HepG2 (cell line): ENCODE measurements around the gene TMEM198. TPM values are rescaled to one million over a fixed set of nuclear protein-coding genes. Genes with fewer than 3 reads are reported as not detected.

Source experiments
- HHEX ChIP-seq: IDR thresholded peaks from 2 replicates; pipeline ENCODE4 v1.6.1; 2016; ENCODE audit warnings: control low read depth
- IKZF1 ChIP-seq: fragments of 450-650 bp; IDR thresholded peaks from 2 replicates; pipeline ENCODE4 v1.7.1; 2016
- JDP2 ChIP-seq: sonication (generic); formaldehyde crosslinking; IDR thresholded peaks from 2 replicates; pipeline ENCODE4 v1.8.1; 2022; ENCODE audit warnings: missing genetic modification reagents, borderline replicate concordance
- NRL ChIP-seq: sonication (generic); formaldehyde crosslinking; IDR thresholded peaks from 2 replicates; pipeline ENCODE4 v1.5.0; 2020; ENCODE audit warnings: missing genetic modification reagents, mild to moderate bottlenecking, moderate library complexity, borderline replicate concordance
- RARG ChIP-seq: sonication (generic); formaldehyde crosslinking; IDR thresholded peaks from 2 replicates; pipeline ENCODE4 v1.4.0; 2020; ENCODE audit warnings: low read depth, mild to moderate bottlenecking, missing genetic modification reagents
- SP1 ChIP-seq, 2 experiments: fragments of 450-650 bp in 1 of 2; sonication (generic) in 1 of 2; formaldehyde crosslinking in 1 of 2; IDR thresholded peaks; 2 replicates each; pipeline versions ENCODE4 v1.4.0 to v1.6.1; 2016 to 2020; ENCODE audit warnings: missing genetic modification reagents in 1 of 2
- TSC22D2 ChIP-seq: sonication (generic); formaldehyde crosslinking; IDR thresholded peaks from 2 replicates; pipeline ENCODE4 v1.5.1; 2020; ENCODE audit warnings: missing genetic modification reagents, mild to moderate bottlenecking, borderline replicate concordance
- ZFAT ChIP-seq: sonication (generic); formaldehyde crosslinking; conservative IDR thresholded peaks from 2 replicates; pipeline ENCODE4 v1.8.1; 2023; ENCODE audit warnings: missing genetic modification reagents, inconsistent platforms
- ZMYM3 ChIP-seq: sonication (generic); formaldehyde crosslinking; IDR thresholded peaks from 2 replicates; pipeline ENCODE4 v1.5.1; 2020; ENCODE audit warnings: mild to moderate bottlenecking, missing genetic modification reagents
- ZNF331 ChIP-seq: sonication (generic); formaldehyde crosslinking; IDR thresholded peaks from 2 replicates; pipeline ENCODE4 v1.4.0; 2020; ENCODE audit warnings: missing genetic modification reagents
- ZNF816 ChIP-seq: sonication (generic); formaldehyde crosslinking; IDR thresholded peaks from 2 replicates; pipeline ENCODE4 v1.8.0; 2022; ENCODE audit warnings: missing genetic modification reagents, mild to moderate bottlenecking, borderline replicate concordance
- polyA plus RNA-seq, 8 experiments: library from polyadenylated mRNA; depleted of rRNA in 3 of 8; stranded (reverse) in 7 of 8; unstranded in 1 of 8; fragments of >200 nt; fragmentation: Illumina TruSeq in 4 of 8; extraction: Trizol in 4 of 8; gene quantifications; 2 replicates each; pipeline versions ENCODE4 v1.2.1 to v1.2.3, GENCODE V29; 2011 to 2016; ENCODE audit warnings: low read depth in 4 of 8, missing spikeins in 1 of 8, mixed read lengths in 1 of 8; ENCODE audit not compliant: insufficient read depth in 1 of 8
- total RNA-seq, 5 experiments: library from RNA; depleted of rRNA; stranded (reverse); fragments of >200 nt; fragmentation: Illumina TruSeq; extraction: Trizol; gene quantifications; 2 replicates each; pipeline ENCODE4 v1.2.3, GENCODE V29; 2016; ENCODE audit warnings: low read depth in 1 of 5
- TF ChIP-seq, protein P1 (sequence below): sonication (generic); formaldehyde crosslinking; IDR thresholded peaks from 2 replicates; pipeline ENCODE4 v1.4.0; 2020; ENCODE audit warnings: missing genetic modification reagents
- TF ChIP-seq, protein P2 (sequence below): sonication (generic); formaldehyde crosslinking; conservative IDR thresholded peaks from 2 replicates; pipeline ENCODE4 v1.5.0; 2020; ENCODE audit warnings: missing genetic modification reagents
- TF ChIP-seq, protein P3 (sequence below): IDR thresholded peaks from 2 replicates; pipeline ENCODE4 v1.6.1; 2012; ENCODE audit warnings: inconsistent platforms
- TF ChIP-seq, protein P4 (sequence below): sonication (generic); formaldehyde crosslinking; IDR thresholded peaks from 2 replicates; pipeline ENCODE4 v1.4.0; 2020; ENCODE audit warnings: missing genetic modification reagents
- TF ChIP-seq, protein P5 (sequence below): sonication (generic); formaldehyde crosslinking; IDR thresholded peaks from 2 replicates; pipeline ENCODE4 v1.5.0; 2020; ENCODE audit warnings: mild to moderate bottlenecking, missing genetic modification reagents, moderate library complexity
- TF ChIP-seq, protein P6 (sequence below): sonication (generic); formaldehyde crosslinking; IDR thresholded peaks from 2 replicates; pipeline ENCODE4 v1.5.0; 2020; ENCODE audit warnings: mild to moderate bottlenecking, missing genetic modification reagents
- TF ChIP-seq, protein P7 (sequence below), 2 experiments: fragments of 450-650 bp in 1 of 2; sonication (generic) in 1 of 2; formaldehyde crosslinking; IDR thresholded peaks; 2 replicates each; pipeline versions ENCODE4 v1.5.0 to v1.8.0; 2020 to 2022; ENCODE audit warnings: mild to moderate bottlenecking in 1 of 2, missing genetic modification reagents in 1 of 2
- TF ChIP-seq, protein P8 (sequence below): sonication (generic); formaldehyde crosslinking; IDR thresholded peaks from 2 replicates; pipeline ENCODE4 v1.4.0; 2020; ENCODE audit warnings: mild to moderate bottlenecking, missing genetic modification reagents

TMEM198 gene
- total and polyA plus RNA-seq, 2 of the 13 experiments (the other 11 are each of a cell fraction or from before 2014, with no cell fraction given): 17.3 to 23.5 TPM

DNA sequence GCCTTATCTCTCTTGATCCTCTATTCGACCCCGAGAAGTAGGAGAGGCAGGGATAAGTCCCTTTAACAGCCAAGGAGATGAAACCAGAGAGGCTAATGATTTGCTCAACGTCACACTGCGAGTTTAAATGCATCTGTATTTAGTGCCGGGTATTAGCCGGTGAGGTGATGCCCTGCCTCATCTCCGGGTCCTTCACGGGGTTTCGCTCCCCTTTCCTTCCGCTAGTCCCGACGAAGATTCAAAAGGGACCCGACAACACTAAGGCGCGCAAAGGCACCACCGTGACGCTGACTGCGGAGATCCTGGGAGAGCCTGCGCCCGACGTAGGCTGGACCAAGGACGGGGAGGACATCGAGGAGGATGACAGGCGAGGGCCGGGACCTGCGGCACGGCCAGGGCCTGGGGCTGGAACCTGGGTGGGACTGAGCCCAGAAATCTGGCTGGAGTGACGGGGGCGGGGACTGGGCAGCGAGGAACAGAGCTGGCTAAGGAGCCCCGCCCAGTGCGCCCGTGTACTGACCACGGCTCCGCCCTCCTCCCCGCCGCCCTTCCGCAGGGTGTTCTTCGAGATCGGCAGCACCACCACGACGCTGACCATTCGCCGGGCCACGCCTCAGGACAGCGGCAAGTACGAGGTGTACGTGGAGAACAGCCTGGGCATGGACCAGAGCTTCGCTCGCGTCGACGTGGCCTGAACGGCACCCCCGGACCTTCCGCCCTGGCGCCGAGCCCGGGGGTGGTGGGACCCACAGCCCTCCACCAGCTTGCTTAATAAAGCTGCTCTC is 46.1 kb upstream of the TMEM198 start (continued):
- TF ChIP-seq, protein P1, sequence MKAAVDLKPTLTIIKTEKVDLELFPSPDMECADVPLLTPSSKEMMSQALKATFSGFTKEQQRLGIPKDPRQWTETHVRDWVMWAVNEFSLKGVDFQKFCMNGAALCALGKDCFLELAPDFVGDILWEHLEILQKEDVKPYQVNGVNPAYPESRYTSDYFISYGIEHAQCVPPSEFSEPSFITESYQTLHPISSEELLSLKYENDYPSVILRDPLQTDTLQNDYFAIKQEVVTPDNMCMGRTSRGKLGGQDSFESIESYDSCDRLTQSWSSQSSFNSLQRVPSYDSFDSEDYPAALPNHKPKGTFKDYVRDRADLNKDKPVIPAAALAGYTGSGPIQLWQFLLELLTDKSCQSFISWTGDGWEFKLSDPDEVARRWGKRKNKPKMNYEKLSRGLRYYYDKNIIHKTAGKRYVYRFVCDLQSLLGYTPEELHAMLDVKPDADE (CRISPR knock-in tag): 0 out of 2 replicates have a peak, but pooled peaks have one; percentile 22
- TF ChIP-seq, protein P2, sequence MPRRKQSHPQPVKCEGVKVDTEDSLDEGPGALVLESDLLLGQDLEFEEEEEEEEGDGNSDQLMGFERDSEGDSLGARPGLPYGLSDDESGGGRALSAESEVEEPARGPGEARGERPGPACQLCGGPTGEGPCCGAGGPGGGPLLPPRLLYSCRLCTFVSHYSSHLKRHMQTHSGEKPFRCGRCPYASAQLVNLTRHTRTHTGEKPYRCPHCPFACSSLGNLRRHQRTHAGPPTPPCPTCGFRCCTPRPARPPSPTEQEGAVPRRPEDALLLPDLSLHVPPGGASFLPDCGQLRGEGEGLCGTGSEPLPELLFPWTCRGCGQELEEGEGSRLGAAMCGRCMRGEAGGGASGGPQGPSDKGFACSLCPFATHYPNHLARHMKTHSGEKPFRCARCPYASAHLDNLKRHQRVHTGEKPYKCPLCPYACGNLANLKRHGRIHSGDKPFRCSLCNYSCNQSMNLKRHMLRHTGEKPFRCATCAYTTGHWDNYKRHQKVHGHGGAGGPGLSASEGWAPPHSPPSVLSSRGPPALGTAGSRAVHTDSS (CRISPR knock-in tag): no peak
- TF ChIP-seq, protein P3, sequence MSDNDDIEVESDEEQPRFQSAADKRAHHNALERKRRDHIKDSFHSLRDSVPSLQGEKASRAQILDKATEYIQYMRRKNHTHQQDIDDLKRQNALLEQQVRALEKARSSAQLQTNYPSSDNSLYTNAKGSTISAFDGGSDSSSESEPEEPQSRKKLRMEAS: peak; percentile 83
- TF ChIP-seq, protein P4, sequence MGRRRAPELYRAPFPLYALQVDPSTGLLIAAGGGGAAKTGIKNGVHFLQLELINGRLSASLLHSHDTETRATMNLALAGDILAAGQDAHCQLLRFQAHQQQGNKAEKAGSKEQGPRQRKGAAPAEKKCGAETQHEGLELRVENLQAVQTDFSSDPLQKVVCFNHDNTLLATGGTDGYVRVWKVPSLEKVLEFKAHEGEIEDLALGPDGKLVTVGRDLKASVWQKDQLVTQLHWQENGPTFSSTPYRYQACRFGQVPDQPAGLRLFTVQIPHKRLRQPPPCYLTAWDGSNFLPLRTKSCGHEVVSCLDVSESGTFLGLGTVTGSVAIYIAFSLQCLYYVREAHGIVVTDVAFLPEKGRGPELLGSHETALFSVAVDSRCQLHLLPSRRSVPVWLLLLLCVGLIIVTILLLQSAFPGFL (CRISPR knock-in tag): no peak
- no peak for TF ChIP-seq JDP2 (CRISPR knock-in tag)
- TF ChIP-seq ZMYM3 (CRISPR knock-in tag): peak; percentile 85
- no peak for TF ChIP-seq SP1 (IDR thresholded peaks at IDR 0.05)
- peak; percentile 77 for TF ChIP-seq SP1 (CRISPR knock-in tag; IDR thresholded peaks at IDR 0.05)
- TF ChIP-seq, protein P5, sequence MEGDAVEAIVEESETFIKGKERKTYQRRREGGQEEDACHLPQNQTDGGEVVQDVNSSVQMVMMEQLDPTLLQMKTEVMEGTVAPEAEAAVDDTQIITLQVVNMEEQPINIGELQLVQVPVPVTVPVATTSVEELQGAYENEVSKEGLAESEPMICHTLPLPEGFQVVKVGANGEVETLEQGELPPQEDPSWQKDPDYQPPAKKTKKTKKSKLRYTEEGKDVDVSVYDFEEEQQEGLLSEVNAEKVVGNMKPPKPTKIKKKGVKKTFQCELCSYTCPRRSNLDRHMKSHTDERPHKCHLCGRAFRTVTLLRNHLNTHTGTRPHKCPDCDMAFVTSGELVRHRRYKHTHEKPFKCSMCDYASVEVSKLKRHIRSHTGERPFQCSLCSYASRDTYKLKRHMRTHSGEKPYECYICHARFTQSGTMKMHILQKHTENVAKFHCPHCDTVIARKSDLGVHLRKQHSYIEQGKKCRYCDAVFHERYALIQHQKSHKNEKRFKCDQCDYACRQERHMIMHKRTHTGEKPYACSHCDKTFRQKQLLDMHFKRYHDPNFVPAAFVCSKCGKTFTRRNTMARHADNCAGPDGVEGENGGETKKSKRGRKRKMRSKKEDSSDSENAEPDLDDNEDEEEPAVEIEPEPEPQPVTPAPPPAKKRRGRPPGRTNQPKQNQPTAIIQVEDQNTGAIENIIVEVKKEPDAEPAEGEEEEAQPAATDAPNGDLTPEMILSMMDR (CRISPR knock-in tag): no peak
- TF ChIP-seq ZNF816 (CRISPR knock-in tag): no peak
- TF ChIP-seq TSC22D2 (CRISPR knock-in tag): no peak
- no peak for TF ChIP-seq IKZF1
- TF ChIP-seq, protein P6, sequence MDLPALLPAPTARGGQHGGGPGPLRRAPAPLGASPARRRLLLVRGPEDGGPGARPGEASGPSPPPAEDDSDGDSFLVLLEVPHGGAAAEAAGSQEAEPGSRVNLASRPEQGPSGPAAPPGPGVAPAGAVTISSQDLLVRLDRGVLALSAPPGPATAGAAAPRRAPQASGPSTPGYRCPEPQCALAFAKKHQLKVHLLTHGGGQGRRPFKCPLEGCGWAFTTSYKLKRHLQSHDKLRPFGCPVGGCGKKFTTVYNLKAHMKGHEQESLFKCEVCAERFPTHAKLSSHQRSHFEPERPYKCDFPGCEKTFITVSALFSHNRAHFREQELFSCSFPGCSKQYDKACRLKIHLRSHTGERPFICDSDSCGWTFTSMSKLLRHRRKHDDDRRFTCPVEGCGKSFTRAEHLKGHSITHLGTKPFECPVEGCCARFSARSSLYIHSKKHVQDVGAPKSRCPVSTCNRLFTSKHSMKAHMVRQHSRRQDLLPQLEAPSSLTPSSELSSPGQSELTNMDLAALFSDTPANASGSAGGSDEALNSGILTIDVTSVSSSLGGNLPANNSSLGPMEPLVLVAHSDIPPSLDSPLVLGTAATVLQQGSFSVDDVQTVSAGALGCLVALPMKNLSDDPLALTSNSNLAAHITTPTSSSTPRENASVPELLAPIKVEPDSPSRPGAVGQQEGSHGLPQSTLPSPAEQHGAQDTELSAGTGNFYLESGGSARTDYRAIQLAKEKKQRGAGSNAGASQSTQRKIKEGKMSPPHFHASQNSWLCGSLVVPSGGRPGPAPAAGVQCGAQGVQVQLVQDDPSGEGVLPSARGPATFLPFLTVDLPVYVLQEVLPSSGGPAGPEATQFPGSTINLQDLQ (CRISPR knock-in tag): 0 out of 2 replicates have a peak, but pooled peaks have one; percentile 28
- TF ChIP-seq NRL: peak; percentile 91
- TF ChIP-seq, protein P7, sequence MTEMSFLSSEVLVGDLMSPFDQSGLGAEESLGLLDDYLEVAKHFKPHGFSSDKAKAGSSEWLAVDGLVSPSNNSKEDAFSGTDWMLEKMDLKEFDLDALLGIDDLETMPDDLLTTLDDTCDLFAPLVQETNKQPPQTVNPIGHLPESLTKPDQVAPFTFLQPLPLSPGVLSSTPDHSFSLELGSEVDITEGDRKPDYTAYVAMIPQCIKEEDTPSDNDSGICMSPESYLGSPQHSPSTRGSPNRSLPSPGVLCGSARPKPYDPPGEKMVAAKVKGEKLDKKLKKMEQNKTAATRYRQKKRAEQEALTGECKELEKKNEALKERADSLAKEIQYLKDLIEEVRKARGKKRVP (CRISPR knock-in tag; IDR thresholded peaks at IDR 0.05): no peak
- TF ChIP-seq, protein P8, sequence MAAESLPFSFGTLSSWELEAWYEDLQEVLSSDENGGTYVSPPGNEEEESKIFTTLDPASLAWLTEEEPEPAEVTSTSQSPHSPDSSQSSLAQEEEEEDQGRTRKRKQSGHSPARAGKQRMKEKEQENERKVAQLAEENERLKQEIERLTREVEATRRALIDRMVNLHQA (CRISPR knock-in tag): no peak
- no peak for TF ChIP-seq ZFAT
- no peak for TF ChIP-seq RARG (CRISPR knock-in tag)
- no peak; the same call in 1 of the 2 replicates for TF ChIP-seq ZNF331 (CRISPR knock-in tag)
- no peak for TF ChIP-seq HHEX (CRISPR knock-in tag)
